GM23338 (cell line): ENCODE data around the gene VPS8.

Experiments used
- CREB1 ChIP-seq: fragments of 250-450 bp; sonication (Bioruptor Pico); IDR thresholded peaks from 2 replicates; pipeline ENCODE4 v1.5.0; 2020; ENCODE audit warnings: low read depth, mild to moderate bottlenecking, moderate library complexity
- CTCF ChIP-seq, 2 experiments: fragments of 200-600 bp in 1 of 2; sonication (generic) in 1 of 2; conservative IDR thresholded peaks; 2 replicates each; pipeline versions ENCODE4 v1.5.1 to v1.6.1; 2016 to 2017; ENCODE audit warnings: antibody characterized with exemption in 2 of 2, low read depth in 2 of 2, mild to moderate bottlenecking in 2 of 2, moderate library complexity in 1 of 2
- ETS1 ChIP-seq: IDR thresholded peaks from 2 replicates; pipeline ENCODE4 v1.6.1; 2016; ENCODE audit warnings: antibody characterized with exemption
- EZH2 ChIP-seq: fragments of 200-600 bp; sonication (generic); IDR thresholded peaks from one replicate; pipeline ENCODE4 v1.8.0; 2017; ENCODE audit warnings: antibody characterized with exemption, mild to moderate bottlenecking, low read depth; ENCODE audit not compliant: unreplicated experiment
- EZH2phosphoT487 ChIP-seq: fragments of 200-600 bp; sonication (generic); IDR thresholded peaks from one replicate; pipeline ENCODE4 v1.8.1; 2018; ENCODE audit warnings: antibody characterized with exemption; ENCODE audit not compliant: unreplicated experiment
- POLR2AphosphoS5 ChIP-seq: IDR thresholded peaks from 2 replicates; pipeline ENCODE4 v1.6.1; 2016; ENCODE audit warnings: antibody characterized with exemption, low read depth
- REST ChIP-seq: IDR thresholded peaks from one replicate; pipeline ENCODE4 v1.6.1; 2018; ENCODE audit warnings: antibody characterized with exemption; ENCODE audit not compliant: unreplicated experiment
- ZNF331 ChIP-seq: fragments of 250-450 bp; sonication (Bioruptor Pico); IDR thresholded peaks from 2 replicates; pipeline ENCODE4 v1.5.0; 2020; ENCODE audit warnings: low read depth, mild to moderate bottlenecking, moderate library complexity
- ZNF462 ChIP-seq: fragments of 250-450 bp; sonication (Bioruptor Pico); IDR thresholded peaks from 2 replicates; pipeline ENCODE4 v1.5.0; 2020; ENCODE audit warnings: mild to moderate bottlenecking, moderate library complexity

GRCh38 chr3:185009650-185010049 is 197.7 kb downstream of the VPS8 start:
- TF ChIP-seq REST (no peak), CTCF (conservative IDR thresholded peaks at IDR 0.05; ENCODE audit: low read depth in 2 of 2) (no peak), ETS1 (no peak), POLR2AphosphoS5 (no peak), EZH2 (no peak), CREB1 (CRISPR knock-in tag) (no peak), EZH2phosphoT487 (no peak), ZNF462 (no peak), ZNF331 (CRISPR knock-in tag) (no peak)
